ENCODE data around the gene SLC6A3.

GRCh38 chr5:1474866-1475543 is 29.8 kb upstream of the SLC6A3 start:
- TF ChIP-seq CTCF (conservative IDR thresholded peaks at IDR 0.05; ENCODE audit: low read depth, low read length), result no peak
- TF ChIP-seq EZH2 (IDR thresholded peaks at IDR 0.05; ENCODE audit: borderline replicate concordance, low read depth, low read length, poor library complexity, severe bottlenecking), result no peak
